NCI-H187 treated with DMSO at 0.1 percent for 48 hours (cell line): ENCODE data around the gene FAIM2.

Experiments
- DNase-seq: peaks from one replicate; lab custom pipeline; 2025; lab: John Stamatoyannopoulos, UW

The FAIM2 gene

DNA sequence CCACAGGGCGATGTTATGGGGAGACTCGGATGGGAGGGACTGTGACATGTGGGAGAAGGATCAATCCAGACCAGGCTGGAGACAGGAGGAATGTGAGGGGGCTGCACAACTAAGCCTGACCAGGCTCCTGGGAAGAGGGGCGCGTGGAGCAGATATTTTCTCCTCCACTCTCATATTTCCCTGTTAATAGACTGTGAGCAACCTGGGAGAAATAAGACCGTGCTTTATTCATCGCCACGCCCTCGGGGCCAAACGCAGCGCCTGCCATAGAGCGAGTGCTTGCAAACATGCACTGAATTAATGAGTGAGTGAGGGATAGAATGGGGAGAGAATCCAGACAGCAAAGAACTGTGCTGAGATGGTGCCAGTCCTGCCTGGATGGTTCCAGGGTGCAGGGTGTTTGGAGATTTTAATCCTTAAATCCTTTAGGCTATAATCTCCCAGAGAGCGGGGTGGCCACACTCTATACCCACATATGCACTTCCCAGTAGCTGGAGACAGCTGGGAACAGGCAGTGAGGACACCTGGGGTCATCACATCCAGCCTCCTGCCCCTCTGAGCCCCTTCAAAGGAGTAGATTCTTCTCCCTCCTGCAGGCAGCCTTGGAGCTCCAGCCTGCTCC is 13.6 kb upstream of the FAIM2 start:
- DNase-seq: no peak

DNA sequence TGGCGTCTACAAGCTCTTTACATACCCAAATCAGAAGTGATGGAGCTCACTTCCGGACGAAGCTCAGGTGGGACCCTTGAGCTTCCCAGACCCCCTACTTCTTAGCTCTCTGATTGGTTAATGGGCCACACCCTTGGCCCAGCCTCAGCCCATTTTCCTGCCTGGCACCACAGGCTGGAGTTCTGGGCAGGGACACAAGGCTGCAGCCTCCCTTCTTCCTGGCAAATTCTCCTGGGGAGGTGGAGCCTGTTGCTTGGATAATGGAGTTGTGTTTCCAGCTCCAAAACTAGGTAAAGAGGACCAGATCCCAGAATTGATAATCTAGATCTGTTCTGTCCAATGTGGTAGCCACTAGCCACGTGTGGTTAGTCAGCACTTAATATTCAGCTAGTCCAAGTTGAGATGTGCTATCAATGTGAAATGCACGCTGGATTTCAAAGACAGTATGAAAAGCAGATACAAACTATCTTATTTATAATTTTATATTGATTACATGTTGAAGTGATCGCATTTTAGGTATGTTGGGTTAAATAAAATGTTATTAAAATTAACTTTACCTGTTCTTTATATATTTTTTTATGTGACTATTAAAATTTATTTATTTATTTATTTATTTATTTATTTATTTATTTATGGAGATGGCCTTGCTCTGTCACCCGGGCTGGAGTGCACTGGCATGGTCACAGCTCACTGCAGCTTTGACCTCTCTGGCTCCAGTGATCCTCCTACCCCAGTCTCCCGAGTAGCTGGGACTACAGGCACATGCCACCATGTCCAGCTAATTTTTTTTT is 12.6 kb upstream of the FAIM2 start:
- no peak for DNase-seq

DNA sequence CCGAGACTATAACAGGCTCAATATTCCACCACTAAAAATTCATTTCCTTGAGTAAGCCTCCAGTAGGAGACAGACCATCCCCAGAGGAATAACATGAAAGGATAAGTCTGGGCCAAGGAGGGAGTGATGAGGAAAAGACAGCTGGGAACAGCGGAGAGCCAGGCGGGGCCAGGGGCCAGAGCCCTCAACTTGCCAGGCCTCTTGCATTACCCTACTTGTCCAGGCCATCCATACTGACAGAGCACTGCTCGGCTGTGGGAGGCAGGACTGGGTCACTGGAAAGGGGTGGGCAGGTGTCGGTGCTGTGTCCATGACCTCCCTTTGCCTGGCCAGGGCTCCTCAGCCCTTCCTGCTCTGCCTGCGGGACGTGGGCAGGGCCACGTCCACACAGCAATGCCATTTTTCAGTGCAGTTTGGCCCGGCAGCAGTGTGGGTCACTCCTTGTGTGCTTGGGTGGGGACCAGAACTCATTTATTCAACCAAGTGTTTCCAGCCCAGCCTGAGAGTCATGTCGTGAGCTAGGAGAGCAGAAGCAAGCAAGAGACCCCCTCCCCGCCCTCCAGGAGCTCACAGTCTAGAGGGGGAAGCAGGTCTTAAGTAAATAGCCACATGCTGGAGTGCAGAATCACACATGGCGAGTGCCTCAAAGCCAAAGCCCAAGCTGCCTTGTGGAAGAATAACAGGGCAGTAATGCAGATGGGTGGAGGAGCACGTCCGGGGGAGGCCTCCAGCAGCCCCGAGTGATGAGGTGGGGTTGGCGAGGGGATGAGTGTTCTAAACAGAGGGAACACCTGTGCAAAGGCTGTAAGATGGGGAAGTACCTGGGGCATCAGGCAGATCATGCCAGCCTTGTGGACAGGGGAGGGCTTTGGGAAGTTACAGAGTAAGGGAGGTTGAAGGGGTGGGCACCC is 8.9 kb upstream of the FAIM2 start:
- DNase-seq: no peak

DNA sequence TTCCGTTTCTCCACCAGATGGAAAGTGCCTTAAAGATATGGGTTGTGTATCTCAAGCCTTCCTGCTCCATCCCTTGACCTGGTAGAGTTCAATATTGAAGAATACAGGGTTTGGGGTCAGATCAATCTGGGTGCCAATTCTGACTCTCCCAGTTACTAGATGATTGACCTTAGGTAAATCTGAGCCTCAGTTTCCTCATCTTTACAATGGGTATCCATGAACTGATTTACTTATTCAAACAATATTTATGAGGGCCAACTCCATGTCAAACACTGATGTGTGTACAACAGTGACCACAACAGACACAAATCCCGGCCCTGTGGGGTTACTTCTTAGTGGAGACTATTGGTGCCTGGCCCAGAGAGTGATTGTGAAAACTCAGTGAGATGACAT is 7.5 kb upstream of the FAIM2 start:
- DNase-seq: no peak

DNA sequence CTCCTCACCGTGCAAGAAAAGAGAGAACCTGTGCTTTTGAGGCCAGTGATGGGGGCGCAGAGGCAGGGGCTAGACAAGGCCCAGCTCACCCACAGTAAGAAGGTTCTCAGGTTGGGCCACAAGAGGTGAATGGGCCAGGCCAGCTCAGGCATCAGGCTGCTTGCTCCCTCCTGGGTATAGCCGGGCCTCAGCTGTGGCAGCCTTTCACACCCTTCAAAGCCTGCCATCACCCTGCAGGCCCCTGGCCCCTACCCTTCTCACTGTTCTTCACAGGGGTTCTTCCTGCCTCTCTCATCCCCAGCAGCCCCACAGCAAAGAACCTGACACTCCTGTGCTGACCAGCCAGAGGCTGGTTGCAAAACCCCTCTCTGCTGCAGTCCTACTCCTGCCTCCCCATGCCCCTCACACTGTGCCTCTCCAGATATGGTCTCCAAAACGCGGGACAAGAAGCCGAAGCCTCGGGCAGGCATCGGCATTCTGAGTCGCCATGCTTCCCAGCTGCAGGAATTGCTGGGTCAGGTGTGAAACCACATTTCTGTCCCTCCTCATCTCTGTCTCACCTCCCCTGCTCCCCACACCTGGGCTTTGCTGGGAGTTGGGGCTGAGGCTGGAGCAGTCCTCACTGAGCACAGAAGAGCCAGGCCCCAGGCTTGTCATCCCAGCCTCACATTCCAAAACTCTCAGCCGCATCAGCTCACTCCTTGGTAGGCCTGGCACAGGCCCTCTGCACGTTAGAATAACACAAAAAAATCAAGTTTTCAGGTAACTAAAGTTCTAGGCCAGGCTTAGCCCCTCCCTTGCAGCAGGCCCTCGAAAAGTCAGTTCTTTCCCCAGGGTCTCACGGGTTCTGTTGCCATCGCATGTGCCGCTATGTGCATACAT is 6.9 kb upstream of the FAIM2 start:
- DNase-seq: no peak

DNA sequence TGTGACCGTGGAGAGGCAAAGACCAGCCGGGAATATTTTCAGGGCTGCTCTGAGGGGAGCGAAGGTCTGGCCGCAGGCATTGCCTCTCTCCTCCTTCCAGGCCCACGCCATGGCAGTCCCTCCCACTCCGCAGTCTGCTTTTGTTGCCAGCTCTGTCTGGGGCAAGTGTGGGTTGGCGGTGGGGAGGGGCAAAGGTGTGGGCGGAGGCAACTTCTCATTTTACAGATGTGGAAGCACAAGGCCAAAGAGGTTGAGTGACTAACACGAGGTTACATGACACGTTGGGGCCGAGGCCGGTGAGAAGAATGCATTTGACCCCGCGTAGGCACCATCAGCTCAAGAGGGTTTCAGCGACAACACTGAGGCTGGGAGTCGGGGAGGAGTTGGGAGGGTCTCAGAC is 6.1 kb upstream of the FAIM2 start:
- DNase-seq: peak; percentile 25

DNA sequence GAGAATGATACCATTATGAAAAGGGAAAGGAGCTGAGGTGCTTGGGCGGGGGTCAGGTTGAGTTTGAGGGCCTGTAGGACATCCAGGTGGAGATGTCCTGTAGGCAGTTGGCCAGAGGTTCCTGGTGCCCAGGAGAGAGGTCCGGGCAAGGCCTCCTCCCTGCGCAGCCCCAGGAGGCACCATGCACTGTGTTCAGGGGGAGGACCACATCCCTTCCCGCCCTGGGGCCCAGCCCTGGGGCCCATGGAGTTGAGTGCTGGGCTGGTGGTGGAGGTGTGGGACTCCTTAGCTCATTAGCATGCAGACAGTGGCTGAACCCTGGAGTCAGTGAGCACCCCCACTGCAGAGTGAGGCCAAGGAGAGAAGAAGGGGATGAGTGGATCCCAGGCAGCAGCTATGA is 5.7 kb upstream of the FAIM2 start:
- DNase-seq: no peak

DNA sequence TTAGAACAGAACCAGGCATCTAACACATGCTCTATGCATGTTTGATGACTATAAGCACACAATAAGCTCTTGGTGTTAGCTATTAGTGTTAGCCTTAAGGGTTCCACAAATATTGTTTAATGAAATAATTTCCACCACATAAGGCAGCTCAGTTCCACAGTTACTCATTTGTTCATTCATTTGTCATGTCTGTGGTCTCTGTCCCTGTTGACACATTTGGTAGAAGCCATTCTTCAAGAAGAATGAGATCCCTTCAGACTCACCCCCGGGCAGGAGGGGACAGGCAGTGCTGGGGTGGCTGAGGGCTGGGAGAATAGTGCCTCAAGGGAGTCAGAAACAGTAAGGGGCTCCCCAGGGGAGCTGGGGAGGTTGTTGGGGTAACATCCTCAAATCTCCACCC is 3.7 kb upstream of the FAIM2 start:
- no peak for DNase-seq

DNA sequence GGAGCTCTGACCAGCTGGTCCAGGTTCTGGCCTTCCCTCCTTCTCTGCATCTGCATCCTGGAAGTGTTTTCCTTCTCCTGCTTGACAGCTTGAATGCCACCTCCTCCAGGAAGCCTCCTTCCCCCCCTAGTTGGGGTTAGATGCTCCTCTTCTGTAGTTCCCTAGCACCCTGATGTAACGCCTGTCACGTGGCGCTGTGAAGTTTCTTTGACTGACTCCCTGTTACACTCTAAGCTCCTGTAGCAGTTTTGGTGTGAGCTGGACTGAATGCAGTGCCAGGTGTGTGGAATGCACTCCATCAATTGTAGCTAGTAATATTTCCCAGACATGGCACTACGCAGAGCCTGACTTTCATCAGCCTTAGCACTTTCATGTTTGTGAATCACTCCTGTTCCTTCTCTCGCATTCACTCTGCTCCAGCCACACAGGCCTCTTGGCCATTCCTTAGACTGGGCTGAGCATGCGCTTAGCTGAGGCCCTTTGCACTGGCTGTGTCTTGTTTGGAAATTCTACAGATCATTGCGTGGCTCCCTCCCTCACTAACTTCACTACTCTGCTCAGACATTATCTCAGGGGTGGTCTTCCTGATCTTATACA is 2.1 kb upstream of the FAIM2 start:
- no peak for DNase-seq

DNA sequence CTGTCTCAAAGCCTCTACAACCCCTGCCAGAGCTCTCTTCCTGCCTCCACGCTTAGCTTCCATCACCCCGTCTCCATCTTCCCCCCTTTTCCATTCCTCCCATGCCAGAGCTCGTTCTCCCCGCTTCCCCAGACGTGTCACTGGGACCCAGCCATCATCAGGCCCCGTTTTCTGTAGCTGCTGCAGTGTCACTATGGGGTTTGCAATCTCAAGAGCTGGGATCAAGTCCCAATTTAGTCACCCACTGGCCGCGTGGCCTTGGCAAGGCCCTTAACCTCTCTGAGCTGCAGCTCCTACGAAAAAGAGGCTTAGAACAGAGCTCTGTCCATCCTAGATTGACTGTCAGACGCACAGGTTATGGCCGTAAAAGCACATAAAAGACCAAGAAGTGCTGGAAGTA is 901 bp upstream of the FAIM2 start:
- no peak for DNase-seq

DNA sequence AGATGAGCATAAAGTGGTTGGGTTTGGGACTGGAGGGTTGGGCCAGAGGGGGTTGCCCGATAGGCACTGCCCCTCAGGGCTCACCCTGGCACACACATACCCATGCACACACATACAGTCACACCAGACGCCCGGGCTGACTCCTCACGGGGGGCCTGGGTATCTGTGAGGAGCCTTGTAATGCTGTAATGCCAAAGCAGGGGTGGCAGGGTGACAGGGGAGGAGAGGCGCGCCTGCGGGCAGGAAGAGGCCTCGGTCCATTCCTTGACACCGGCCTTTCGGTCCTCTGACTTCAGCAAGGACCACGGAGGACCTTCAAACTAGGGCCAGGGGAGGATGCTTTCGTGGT is 375 bp downstream of the FAIM2 start:
- DNase-seq: no peak

DNA sequence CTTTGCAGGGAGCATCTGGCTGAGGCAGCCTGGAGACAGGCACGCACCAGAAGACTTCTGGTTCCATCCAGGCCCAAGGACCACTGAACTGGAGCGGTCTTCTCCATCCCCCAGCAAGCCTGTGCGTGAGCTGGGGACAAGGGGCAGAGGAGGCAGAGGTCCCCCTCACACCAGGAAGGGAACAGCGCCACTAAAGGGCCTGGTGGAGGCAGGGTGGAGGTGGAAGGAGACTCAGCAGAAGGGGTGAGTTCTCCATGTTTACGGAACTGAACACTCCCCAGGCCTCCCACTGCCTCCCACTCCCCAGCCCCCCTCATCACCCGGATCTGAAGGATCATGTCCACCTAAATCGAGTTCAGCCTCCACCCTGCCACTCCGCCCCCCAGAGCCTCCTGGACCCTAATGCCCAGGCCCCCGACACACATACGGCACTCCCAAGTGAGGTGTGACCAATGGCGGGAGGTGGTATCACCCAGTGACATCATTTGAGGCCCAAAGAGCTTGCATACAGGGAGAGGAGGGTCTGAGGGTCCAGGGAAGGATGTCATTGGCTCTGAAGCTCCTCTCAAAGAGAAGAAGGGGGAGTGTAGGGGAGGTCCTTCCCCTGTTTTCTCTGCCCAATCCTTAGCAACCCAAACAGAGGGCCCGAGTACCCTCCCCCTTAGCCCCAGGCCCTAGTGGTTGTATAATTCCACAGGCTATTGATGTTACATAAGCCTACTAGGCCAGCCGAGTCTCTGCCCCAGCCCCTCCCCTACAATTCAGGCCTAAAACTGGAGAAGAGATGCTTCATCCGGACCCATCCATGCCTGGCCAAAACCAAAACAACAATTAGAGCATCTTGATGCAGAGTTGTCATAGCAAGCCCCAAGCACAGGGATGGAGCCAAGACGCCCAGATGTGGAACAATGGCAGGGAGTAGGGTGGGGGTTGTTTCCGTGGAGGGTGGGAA is 1.0 kb downstream of the FAIM2 start:
- DNase-seq: no peak

DNA sequence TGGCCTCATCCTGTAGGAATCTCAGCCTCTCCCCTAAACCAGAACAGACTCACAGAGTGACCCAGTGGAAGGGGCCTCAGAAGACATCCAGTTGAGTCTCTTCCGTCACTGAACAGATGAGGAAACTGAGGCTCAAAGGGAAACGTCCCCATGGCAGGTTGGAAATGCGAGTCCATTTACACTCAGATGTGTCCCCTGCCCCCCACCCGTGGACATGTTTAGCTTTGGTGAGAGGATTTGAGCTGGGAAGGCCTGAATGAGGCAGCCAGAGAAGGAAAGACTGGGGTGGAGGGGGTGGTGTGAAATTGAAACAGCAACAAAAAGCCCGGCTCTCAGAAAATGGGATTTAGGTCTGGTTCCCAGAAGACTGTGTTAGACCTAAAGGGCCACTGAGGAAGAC is 1.7 kb downstream of the FAIM2 start:
- no peak for DNase-seq

DNA sequence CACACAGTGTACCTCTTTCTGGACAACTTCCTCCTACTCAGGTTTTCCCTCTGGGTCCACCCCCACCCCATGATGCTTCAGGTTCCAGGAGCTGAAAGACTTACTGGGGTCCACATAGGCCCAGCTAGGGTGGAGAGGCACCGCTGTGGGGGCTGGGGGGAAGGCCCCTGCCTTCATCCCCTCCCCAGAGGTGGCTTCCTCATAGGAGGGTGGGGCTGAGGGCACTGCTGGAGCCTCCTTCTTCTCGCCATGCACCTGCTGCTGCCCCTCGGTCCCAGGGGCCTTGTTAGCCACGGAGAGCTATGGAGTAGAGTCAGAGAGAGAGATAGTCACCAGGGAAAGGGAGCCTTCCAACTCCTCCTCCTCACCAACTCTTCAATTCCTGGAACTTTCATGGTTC is 2.7 kb downstream of the FAIM2 start:
- no peak for DNase-seq

DNA sequence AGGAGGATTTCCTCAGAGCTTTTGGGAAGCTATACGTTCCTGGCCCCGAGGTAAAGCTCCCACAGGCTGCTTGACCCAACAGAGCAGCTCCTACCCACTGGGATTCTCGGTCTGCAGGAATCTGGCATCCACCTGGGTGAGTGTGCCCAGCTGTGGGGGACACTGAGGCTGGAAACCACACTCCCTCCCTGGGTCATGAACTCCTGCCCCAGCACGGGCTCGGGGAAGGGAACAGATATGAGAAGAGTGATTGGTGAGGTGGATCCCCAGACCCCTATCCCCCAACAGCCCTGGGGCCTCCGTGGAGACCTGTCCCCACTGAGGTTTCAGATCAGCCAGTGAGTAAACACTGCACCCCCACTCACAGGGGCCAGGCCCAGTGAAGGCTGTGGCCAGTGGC is 3.3 kb downstream of the FAIM2 start:
- DNase-seq: no peak

DNA sequence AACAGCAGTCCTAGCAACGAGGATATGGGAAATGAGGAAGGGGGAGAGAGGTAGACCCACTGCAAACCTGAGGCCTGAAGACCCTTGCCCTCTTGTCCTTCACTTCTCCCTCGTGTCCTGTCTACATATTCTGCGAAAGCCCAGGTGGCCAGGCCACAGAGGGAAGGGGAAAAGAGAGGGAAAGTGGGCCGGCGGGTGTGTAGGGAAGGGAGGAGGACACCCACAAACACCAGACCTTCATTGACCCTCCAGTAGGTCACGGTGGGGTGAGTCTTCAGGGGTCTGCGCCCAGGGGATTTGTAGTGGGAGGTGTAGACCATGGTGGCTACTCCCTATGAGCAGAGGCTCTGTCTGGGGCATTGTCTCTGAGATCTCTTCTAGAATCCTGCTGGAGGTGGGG is 3.8 kb downstream of the FAIM2 start:
- DNase-seq: no peak

DNA sequence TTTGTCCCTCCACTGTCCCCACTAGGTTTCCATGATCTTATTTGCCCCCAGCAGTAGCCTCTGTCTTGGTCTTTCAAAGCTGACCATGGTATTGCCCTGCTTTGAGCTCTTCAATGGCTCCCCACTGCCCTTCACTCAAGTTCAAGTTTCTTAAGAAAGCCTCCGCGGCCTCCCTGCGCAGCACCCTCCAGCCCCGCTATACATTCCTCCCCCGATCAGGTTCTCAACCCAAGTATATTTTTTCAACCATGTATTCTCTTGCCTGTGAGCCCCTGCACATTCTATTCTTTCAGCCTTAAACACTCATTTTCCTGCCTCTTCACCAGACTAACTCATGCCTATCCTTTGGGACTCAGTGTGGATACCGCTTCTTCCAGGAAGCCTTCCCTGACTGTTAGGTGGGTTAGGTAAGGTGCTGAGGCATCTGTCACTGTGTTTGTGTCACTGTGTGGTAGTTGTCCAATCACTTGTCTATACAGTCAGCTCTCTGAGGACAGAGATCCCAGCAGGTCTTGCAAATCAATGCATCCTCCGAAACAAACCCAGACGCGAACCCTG is 4.3 kb downstream of the FAIM2 start:
- no peak for DNase-seq

DNA sequence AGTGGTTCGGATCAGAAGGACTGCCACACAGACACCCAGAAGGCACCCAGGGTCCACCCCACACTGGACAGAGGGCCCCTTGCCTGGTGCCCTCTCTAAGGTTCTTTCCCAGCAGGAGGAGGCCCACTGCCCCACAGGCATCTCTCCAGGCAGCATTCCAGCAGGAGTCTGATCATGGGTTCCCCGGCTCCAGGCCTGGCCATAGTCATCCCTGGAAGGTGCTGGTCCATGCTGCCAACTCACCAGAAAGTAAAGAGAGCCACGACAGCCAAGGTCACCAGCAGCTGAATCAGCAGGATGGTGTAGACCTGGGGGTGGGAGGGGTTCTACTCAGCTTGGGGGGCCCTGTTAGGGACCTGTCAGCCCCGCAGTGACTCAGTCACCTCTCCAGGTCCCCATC is 6.4 kb downstream of the FAIM2 start:
- no peak for DNase-seq

DNA sequence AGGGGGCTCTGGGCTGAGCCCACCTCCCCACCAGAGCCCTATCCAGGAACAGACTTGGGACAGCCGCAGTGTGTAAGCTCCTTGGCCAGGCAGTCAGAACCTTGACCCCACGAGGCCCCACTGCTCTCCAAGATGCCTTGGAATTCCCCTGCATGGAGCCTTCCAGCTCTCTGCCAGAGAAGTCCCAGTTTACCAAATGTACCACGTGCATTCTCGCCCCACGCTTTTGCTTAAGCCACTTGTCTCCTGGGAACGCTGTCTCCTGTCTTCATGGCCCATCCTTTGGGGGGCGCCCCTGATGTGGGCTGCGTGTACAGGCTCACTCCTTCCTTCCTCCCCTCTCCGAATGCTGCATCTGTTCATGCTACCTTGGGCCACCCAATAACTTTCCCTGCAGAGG is 7.9 kb downstream of the FAIM2 start:
- no peak for DNase-seq

DNA sequence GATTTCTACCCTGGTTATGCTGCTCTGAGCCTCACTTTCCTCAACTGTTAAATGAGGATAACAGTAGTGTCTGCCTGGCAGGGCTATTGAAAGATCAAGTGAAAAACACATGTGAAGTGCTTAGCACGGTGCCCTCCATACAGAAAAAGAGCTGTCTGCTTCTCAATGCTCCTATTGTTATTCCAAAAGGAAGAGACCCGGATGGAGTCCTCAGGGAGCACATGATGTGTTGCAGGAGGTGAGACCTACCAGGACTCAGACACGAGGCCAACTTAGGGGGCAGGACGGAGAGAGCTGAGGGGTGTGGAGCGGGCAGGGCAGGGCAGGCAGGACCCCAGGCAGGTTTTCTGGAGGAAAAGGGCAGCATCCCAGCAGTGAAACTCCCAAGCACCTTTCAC is 8.9 kb downstream of the FAIM2 start:
- no peak for DNase-seq
